Measurements from ENCODE around the gene TENM3. TPM values are rescaled to one million over a fixed set of nuclear protein-coding genes. Genes with fewer than 3 reads are reported as not detected.

The TENM3 gene
- total and polyA plus RNA-seq, 2 experiments from 2014 or later, result 16.1 to 70.9 TPM

DNA sequence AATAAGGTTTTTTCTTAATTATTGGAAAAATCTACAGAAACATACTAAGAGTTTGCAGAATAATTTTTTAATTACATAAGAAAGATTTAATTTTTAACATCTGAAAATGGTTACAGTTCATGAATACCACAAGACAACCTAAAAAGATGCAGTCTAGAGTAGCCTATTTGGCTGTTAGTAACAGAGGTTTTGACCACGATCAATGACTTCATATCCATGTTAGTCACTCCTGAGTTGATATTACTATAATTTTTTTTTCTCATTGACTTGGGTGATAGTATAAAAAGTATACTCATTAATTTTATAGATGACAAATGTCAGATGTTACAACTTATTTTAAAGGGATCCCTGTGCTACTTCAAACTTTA is 401.5 kb downstream of the TENM3 start:
- 100% methylated on average over 1 of the region's 1 CpG for WGBS (ENCODE audit: low lambda C conversion rate, missing lambda C conversion rate)
- Histone ChIP-seq H2AFZ (no peak overlapping the region), H3K27me3 (no peaks in the 10 kb centered on the region), H3K9me2 (replicated peaks; ENCODE audit: insufficient read depth) (no peaks in the 10 kb centered on the region), H3K4me3 (no peak overlapping the region), H3K79me2 (no peaks in the 10 kb centered on the region), H3K4me1 (ENCODE audit: insufficient read depth) (no peaks in the 10 kb centered on the region), H3K9me3 (ENCODE audit: low read depth) (no peaks in the 10 kb centered on the region), H4K20me1 (ENCODE audit: insufficient read depth, poor library complexity, severe bottlenecking) (no peaks in the 10 kb centered on the region), H3K4me2 (no peak overlapping the region), H3K27ac (no peak overlapping the region), H3K36me3 (replicated peaks; ENCODE audit: insufficient read depth, low read depth) (no peaks in the 10 kb centered on the region)
- no peak for DNase-seq (ENCODE audit: low spot score)
- TF ChIP-seq, protein P1, sequence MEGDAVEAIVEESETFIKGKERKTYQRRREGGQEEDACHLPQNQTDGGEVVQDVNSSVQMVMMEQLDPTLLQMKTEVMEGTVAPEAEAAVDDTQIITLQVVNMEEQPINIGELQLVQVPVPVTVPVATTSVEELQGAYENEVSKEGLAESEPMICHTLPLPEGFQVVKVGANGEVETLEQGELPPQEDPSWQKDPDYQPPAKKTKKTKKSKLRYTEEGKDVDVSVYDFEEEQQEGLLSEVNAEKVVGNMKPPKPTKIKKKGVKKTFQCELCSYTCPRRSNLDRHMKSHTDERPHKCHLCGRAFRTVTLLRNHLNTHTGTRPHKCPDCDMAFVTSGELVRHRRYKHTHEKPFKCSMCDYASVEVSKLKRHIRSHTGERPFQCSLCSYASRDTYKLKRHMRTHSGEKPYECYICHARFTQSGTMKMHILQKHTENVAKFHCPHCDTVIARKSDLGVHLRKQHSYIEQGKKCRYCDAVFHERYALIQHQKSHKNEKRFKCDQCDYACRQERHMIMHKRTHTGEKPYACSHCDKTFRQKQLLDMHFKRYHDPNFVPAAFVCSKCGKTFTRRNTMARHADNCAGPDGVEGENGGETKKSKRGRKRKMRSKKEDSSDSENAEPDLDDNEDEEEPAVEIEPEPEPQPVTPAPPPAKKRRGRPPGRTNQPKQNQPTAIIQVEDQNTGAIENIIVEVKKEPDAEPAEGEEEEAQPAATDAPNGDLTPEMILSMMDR (IDR thresholded peaks at IDR 0.05; ENCODE audit: poor library complexity), result no peak
- TF ChIP-seq EZH2phosphoT487 (IDR thresholded peaks at IDR 0.05; ENCODE audit: low read depth, severe bottlenecking, unreplicated experiment), result no peak
- no peak for TF ChIP-seq EZH2 (IDR thresholded peaks at IDR 0.05; ENCODE audit: borderline replicate concordance)

GRCh38 chr4:182645511-182645910 is 402.3 kb downstream of the TENM3 start:
- Histone ChIP-seq H3K27ac (no peak overlapping the region), H3K79me2 (no peaks in the 10 kb centered on the region), H2AFZ (no peak overlapping the region), H3K4me3 (no peak overlapping the region), H3K36me3 (replicated peaks; ENCODE audit: insufficient read depth, low read depth) (no peaks in the 10 kb centered on the region), H3K4me1 (ENCODE audit: insufficient read depth) (no peaks in the 10 kb centered on the region), H3K9me2 (replicated peaks; ENCODE audit: insufficient read depth) (no peaks in the 10 kb centered on the region), H3K4me2 (no peak overlapping the region), H3K27me3 (no peaks in the 10 kb centered on the region), H4K20me1 (ENCODE audit: insufficient read depth, poor library complexity, severe bottlenecking) (no peaks in the 10 kb centered on the region), H3K9me3 (ENCODE audit: low read depth) (no peaks in the 10 kb centered on the region)
- 100% methylated on average over 1 of the region's 1 CpG for WGBS (ENCODE audit: low lambda C conversion rate, missing lambda C conversion rate)
- no peak for DNase-seq (ENCODE audit: low spot score)
- TF ChIP-seq, protein P1 (IDR thresholded peaks at IDR 0.05; ENCODE audit: poor library complexity), result no peak
- TF ChIP-seq EZH2phosphoT487 (IDR thresholded peaks at IDR 0.05; ENCODE audit: low read depth, severe bottlenecking, unreplicated experiment) (no peak), EZH2 (IDR thresholded peaks at IDR 0.05; ENCODE audit: borderline replicate concordance) (no peak)

DNA sequence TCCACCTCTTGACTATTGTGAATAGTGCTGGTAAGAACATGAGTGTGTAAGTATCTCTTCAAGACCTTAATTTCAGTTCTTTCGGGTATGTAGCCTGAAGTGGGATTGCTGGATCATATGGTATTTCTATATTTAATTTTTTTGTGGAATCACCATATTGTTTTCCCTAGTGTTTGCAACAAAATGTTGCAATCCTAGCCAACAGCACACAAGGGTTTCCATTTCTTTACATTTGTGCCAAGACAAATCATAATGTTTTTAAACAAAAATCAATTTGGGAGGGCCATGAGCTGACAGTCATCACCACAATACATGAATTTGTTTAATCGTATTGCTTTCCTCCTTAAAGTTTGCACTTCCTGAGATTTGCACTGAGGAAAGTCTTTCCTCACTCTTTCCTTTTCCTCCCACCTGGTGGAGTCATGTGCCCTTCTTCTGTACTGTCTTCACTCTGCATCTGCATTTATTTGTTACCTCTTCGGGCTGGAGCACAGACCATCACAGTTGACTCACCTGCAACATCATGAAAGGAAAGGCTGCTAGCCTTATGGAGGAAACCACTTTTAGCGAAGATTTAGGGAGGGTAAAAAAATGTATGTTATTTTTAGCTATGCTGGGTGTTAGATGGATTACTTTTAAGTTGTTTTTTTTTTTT is 404.6 kb downstream of the TENM3 start:
- Histone ChIP-seq H2AFZ (no peak overlapping the region), H3K79me2 (no peaks in the 10 kb centered on the region), H3K4me2 (no peak overlapping the region), H3K27me3 (no peaks in the 10 kb centered on the region), H3K9me2 (replicated peaks; ENCODE audit: insufficient read depth) (no peaks in the 10 kb centered on the region), H3K27ac (no peak overlapping the region), H3K9me3 (ENCODE audit: low read depth) (no peaks in the 10 kb centered on the region), H4K20me1 (ENCODE audit: insufficient read depth, poor library complexity, severe bottlenecking) (no peaks in the 10 kb centered on the region), H3K4me3 (no peak overlapping the region), H3K36me3 (replicated peaks; ENCODE audit: insufficient read depth, low read depth) (no peaks in the 10 kb centered on the region), H3K4me1 (ENCODE audit: insufficient read depth) (no peaks in the 10 kb centered on the region)
- DNase-seq (ENCODE audit: low spot score), result no peak
- WGBS (ENCODE audit: low lambda C conversion rate, missing lambda C conversion rate), result 93% methylated on average over 4 of the region's 4 CpGs
- TF ChIP-seq, protein P1 (IDR thresholded peaks at IDR 0.05; ENCODE audit: poor library complexity), result no peak
- TF ChIP-seq EZH2phosphoT487 (IDR thresholded peaks at IDR 0.05; ENCODE audit: low read depth, severe bottlenecking, unreplicated experiment) (no peak), EZH2 (IDR thresholded peaks at IDR 0.05; ENCODE audit: borderline replicate concordance) (no peak)

Data from hepatocyte (in vitro differentiated cells).